GM23338 (cell line): ENCODE data around the gene NAA80. TPM values are rescaled to one million over a fixed set of nuclear protein-coding genes. Genes with fewer than 3 reads are reported as not detected.

Experiments used
- ATAC-seq: fragments of 200-7000 bp; cut with Tn5 transposase; 3 replicates; pipeline ENCODE4 v1.9.1; 2020
- DNase-seq: peaks from one replicate; pipeline ENCODE4 v3.0.0-alpha.2; 2015; ENCODE audit warnings: low spot score
- H2AFZ ChIP-seq: fragments of 200-600 bp; sonication (generic); 2 replicates; pipeline ENCODE4 v1.8.0; 2016; ENCODE audit warnings: antibody characterized with exemption, mild to moderate bottlenecking, moderate library complexity
- H3F3A ChIP-seq: fragments of 200-600 bp; sonication (generic); replicated peaks from 2 replicates; pipeline ENCODE4 v1.8.0; 2017; ENCODE audit warnings: antibody characterized with exemption, mixed run types, low read depth
- H3K27ac ChIP-seq: fragments of 200-600 bp; sonication (generic); 2 replicates; pipeline ENCODE4 v1.6.1; 2016; ENCODE audit warnings: low read depth
- H3K27me3 ChIP-seq: fragments of 200-600 bp; sonication (generic); 2 replicates; pipeline ENCODE4 v1.8.0; 2016; ENCODE audit warnings: mild to moderate bottlenecking, mixed run types, moderate library complexity; ENCODE audit not compliant: insufficient read depth
- H3K36me3 ChIP-seq: fragments of 200-600 bp; sonication (generic); 2 replicates; pipeline ENCODE4 v1.8.0; 2016; ENCODE audit warnings: mild to moderate bottlenecking; ENCODE audit not compliant: insufficient read depth
- H3K4me1 ChIP-seq: fragments of 200-600 bp; sonication (generic); 2 replicates; pipeline ENCODE4 v1.8.0; 2016; ENCODE audit warnings: mild to moderate bottlenecking, moderate library complexity; ENCODE audit not compliant: insufficient read depth
- H3K4me2 ChIP-seq: fragments of 200-600 bp; sonication (generic); 2 replicates; pipeline ENCODE4 v1.7.1; 2017; ENCODE audit warnings: mixed run types
- H3K4me3 ChIP-seq: fragments of 200-600 bp; sonication (generic); 2 replicates; pipeline ENCODE4 v1.6.1; 2016; ENCODE audit warnings: mixed run types
- H3K79me2 ChIP-seq: fragments of 200-600 bp; sonication (generic); replicated peaks from 2 replicates; pipeline ENCODE4 v1.8.0; 2017; ENCODE audit warnings: mild to moderate bottlenecking; ENCODE audit not compliant: insufficient read depth
- H3K9me2 ChIP-seq: fragments of 200-600 bp; sonication (generic); 2 replicates; pipeline ENCODE4 v1.8.0; 2017; ENCODE audit not compliant: insufficient read depth
- H4K20me1 ChIP-seq: fragments of 200-600 bp; sonication (generic); replicated peaks from 2 replicates; pipeline ENCODE4 v1.8.0; 2017; ENCODE audit warnings: mild to moderate bottlenecking; ENCODE audit not compliant: insufficient read depth
- H3K27ac Mint-ChIP-seq: 2 replicates; pipeline ENCODE4 v1.8.0; 2020; ENCODE audit warnings: inconsistent platforms, mild to moderate bottlenecking, moderate library complexity, mixed read lengths
- H3K27me3 Mint-ChIP-seq: 3 replicates; pipeline ENCODE4 v1.8.0; 2022; ENCODE audit warnings: low read depth, mild to moderate bottlenecking, moderate library complexity, mixed read lengths, inconsistent platforms; ENCODE audit not compliant: insufficient read depth, poor library complexity
- H3K36me3 Mint-ChIP-seq: 3 replicates; pipeline ENCODE4 v1.8.0; 2021; ENCODE audit warnings: low read depth, mild to moderate bottlenecking, inconsistent platforms, moderate library complexity, mixed read lengths
- H3K4me1 Mint-ChIP-seq: 3 replicates; pipeline ENCODE4 v1.8.0; 2020; ENCODE audit warnings: mild to moderate bottlenecking, inconsistent platforms, mixed read lengths
- H3K4me3 Mint-ChIP-seq: 3 replicates; pipeline ENCODE4 v1.8.0; 2021; ENCODE audit warnings: moderate library complexity, mild to moderate bottlenecking, inconsistent platforms, mixed read lengths
- H3K9me3 Mint-ChIP-seq: 3 replicates; pipeline ENCODE4 v1.8.0; 2020; ENCODE audit warnings: moderate library complexity, mild to moderate bottlenecking, inconsistent platforms, mixed read lengths
- CREB1 ChIP-seq: fragments of 250-450 bp; sonication (Bioruptor Pico); IDR thresholded peaks from 2 replicates; pipeline ENCODE4 v1.5.0; 2020; ENCODE audit warnings: low read depth, mild to moderate bottlenecking, moderate library complexity
- EZH2 ChIP-seq: fragments of 200-600 bp; sonication (generic); IDR thresholded peaks from one replicate; pipeline ENCODE4 v1.8.0; 2017; ENCODE audit warnings: antibody characterized with exemption, mild to moderate bottlenecking, low read depth; ENCODE audit not compliant: unreplicated experiment
- EZH2phosphoT487 ChIP-seq: fragments of 200-600 bp; sonication (generic); IDR thresholded peaks from one replicate; pipeline ENCODE4 v1.8.1; 2018; ENCODE audit warnings: antibody characterized with exemption; ENCODE audit not compliant: unreplicated experiment
- JUNB ChIP-seq: IDR thresholded peaks from one replicate; pipeline ENCODE4 v1.6.1; 2016; ENCODE audit warnings: antibody characterized with exemption; ENCODE audit not compliant: unreplicated experiment
- NANOG ChIP-seq: IDR thresholded peaks from 2 replicates; pipeline ENCODE4 v1.6.1; 2016; ENCODE audit warnings: antibody characterized with exemption, borderline replicate concordance
- POLR2AphosphoS5 ChIP-seq: IDR thresholded peaks from 2 replicates; pipeline ENCODE4 v1.6.1; 2016; ENCODE audit warnings: antibody characterized with exemption, low read depth
- STAT1 ChIP-seq: IDR thresholded peaks from one replicate; pipeline ENCODE4 v1.6.1; 2016; ENCODE audit warnings: antibody characterized with exemption; ENCODE audit not compliant: unreplicated experiment
- ZNF114 ChIP-seq: fragments of 250-450 bp; sonication (Bioruptor Pico); IDR thresholded peaks from 2 replicates; pipeline ENCODE4 v1.5.0; 2020; ENCODE audit warnings: mild to moderate bottlenecking, moderate library complexity
- ZNF331 ChIP-seq: fragments of 250-450 bp; sonication (Bioruptor Pico); IDR thresholded peaks from 2 replicates; pipeline ENCODE4 v1.5.0; 2020; ENCODE audit warnings: low read depth, mild to moderate bottlenecking, moderate library complexity
- polyA plus RNA-seq: library from polyadenylated mRNA; unstranded; fragments of >200 nt; fragmentation: Nextera tagmentation; extraction: Ambion mirVana; gene quantifications from 2 replicates; pipeline ENCODE4 v1.2.1, GENCODE V29; 2016
- total RNA-seq: library from RNA; depleted of rRNA; stranded (reverse); fragments of >200 nt; shearing (Covaris generic); gene quantifications from 2 replicates; pipeline ENCODE4 v1.2.3, GENCODE V29; 2014
- TF ChIP-seq, protein P1 (sequence below): IDR thresholded peaks from one replicate; pipeline ENCODE4 v1.6.1; 2018; ENCODE audit warnings: antibody characterized with exemption; ENCODE audit not compliant: unreplicated experiment
- TF ChIP-seq, protein P2 (sequence below): IDR thresholded peaks from 2 replicates; pipeline ENCODE4 v1.6.1; 2016; ENCODE audit warnings: antibody characterized with exemption
- TF ChIP-seq, protein P3 (sequence below): fragments of 250-450 bp; sonication (Bioruptor Pico); IDR thresholded peaks from 2 replicates; pipeline ENCODE4 v1.5.0; 2020; ENCODE audit warnings: mild to moderate bottlenecking, moderate library complexity
- TF ChIP-seq, protein P4 (sequence below), 2 experiments: fragments of 200-600 bp in 1 of 2; sonication (generic) in 1 of 2; conservative IDR thresholded peaks; 2 replicates each; pipeline versions ENCODE4 v1.5.1 to v1.6.1; 2016 to 2017; ENCODE audit warnings: antibody characterized with exemption in 2 of 2, low read depth in 2 of 2, mild to moderate bottlenecking in 2 of 2, moderate library complexity in 1 of 2

Gene NAA80
- total and polyA plus RNA-seq, 2 experiments from 2014 or later, result 12.1 to 16.7 TPM

DNA sequence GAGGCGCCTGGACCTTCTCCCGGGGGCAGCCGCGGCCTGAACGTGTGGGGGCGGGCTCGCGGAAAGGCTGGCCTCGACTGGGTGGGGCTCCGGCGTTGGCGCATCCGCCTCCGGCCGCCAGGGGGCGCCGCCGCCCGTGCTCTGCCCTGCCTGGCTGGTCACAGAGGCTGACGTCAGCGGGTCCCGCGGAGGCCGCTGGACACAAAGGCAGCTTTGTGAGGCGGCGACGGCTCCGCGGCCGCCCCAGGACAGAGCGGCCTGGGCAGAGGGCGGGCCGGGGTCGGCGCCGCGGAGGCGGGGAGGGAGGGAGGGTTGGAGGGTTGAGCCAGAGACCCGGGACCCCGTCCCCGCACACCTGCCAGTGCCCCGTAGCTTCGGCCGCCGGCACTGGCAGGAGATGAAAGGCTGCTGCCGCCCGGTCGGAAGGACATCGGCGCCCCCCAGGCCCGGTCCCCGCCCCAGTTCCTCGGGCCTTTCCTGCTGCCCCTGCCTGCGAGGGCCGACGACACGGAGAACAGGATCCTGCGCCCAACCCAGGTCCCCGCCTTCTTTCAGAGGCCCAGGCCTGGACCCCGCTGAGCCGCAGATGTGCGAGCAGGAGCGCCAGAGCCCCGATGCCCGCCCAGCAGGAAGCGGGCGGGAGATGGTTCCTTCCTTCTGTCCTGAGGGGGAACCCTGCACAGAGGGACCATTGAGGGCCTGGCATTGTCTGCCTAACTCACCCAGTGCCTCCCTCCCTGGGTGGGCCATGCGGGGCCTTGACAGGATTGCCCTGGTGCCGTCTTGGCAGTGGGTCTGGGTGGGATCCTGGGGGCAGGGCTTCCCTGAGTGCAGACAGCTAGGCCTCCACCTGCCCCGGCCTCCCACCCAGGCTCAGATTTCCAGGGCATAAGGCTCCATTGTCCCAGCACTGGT is 38.9 kb downstream of the NAA80 start:
- H3K36me3 ChIP-seq, result peaks cover 14% of the 10 kb centered on the region
- H3F3A ChIP-seq, result peaks cover 30% of the 10 kb centered on the region
- TF ChIP-seq, protein P1, sequence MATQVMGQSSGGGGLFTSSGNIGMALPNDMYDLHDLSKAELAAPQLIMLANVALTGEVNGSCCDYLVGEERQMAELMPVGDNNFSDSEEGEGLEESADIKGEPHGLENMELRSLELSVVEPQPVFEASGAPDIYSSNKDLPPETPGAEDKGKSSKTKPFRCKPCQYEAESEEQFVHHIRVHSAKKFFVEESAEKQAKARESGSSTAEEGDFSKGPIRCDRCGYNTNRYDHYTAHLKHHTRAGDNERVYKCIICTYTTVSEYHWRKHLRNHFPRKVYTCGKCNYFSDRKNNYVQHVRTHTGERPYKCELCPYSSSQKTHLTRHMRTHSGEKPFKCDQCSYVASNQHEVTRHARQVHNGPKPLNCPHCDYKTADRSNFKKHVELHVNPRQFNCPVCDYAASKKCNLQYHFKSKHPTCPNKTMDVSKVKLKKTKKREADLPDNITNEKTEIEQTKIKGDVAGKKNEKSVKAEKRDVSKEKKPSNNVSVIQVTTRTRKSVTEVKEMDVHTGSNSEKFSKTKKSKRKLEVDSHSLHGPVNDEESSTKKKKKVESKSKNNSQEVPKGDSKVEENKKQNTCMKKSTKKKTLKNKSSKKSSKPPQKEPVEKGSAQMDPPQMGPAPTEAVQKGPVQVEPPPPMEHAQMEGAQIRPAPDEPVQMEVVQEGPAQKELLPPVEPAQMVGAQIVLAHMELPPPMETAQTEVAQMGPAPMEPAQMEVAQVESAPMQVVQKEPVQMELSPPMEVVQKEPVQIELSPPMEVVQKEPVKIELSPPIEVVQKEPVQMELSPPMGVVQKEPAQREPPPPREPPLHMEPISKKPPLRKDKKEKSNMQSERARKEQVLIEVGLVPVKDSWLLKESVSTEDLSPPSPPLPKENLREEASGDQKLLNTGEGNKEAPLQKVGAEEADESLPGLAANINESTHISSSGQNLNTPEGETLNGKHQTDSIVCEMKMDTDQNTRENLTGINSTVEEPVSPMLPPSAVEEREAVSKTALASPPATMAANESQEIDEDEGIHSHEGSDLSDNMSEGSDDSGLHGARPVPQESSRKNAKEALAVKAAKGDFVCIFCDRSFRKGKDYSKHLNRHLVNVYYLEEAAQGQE, result peak; percentile 10
- TF ChIP-seq, protein P2, sequence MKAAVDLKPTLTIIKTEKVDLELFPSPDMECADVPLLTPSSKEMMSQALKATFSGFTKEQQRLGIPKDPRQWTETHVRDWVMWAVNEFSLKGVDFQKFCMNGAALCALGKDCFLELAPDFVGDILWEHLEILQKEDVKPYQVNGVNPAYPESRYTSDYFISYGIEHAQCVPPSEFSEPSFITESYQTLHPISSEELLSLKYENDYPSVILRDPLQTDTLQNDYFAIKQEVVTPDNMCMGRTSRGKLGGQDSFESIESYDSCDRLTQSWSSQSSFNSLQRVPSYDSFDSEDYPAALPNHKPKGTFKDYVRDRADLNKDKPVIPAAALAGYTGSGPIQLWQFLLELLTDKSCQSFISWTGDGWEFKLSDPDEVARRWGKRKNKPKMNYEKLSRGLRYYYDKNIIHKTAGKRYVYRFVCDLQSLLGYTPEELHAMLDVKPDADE, result no peak
- TF ChIP-seq ZNF331 (CRISPR knock-in tag), result no peak
- TF ChIP-seq EZH2phosphoT487, result no peak
- TF ChIP-seq ZNF114 (CRISPR knock-in tag), result no peak
- no peak for TF ChIP-seq JUNB
- peak; percentile 91 for TF ChIP-seq CREB1 (CRISPR knock-in tag)
- TF ChIP-seq POLR2AphosphoS5, result peak; percentile 61; the same call in 1 of the 2 replicates
- TF ChIP-seq, protein P3, sequence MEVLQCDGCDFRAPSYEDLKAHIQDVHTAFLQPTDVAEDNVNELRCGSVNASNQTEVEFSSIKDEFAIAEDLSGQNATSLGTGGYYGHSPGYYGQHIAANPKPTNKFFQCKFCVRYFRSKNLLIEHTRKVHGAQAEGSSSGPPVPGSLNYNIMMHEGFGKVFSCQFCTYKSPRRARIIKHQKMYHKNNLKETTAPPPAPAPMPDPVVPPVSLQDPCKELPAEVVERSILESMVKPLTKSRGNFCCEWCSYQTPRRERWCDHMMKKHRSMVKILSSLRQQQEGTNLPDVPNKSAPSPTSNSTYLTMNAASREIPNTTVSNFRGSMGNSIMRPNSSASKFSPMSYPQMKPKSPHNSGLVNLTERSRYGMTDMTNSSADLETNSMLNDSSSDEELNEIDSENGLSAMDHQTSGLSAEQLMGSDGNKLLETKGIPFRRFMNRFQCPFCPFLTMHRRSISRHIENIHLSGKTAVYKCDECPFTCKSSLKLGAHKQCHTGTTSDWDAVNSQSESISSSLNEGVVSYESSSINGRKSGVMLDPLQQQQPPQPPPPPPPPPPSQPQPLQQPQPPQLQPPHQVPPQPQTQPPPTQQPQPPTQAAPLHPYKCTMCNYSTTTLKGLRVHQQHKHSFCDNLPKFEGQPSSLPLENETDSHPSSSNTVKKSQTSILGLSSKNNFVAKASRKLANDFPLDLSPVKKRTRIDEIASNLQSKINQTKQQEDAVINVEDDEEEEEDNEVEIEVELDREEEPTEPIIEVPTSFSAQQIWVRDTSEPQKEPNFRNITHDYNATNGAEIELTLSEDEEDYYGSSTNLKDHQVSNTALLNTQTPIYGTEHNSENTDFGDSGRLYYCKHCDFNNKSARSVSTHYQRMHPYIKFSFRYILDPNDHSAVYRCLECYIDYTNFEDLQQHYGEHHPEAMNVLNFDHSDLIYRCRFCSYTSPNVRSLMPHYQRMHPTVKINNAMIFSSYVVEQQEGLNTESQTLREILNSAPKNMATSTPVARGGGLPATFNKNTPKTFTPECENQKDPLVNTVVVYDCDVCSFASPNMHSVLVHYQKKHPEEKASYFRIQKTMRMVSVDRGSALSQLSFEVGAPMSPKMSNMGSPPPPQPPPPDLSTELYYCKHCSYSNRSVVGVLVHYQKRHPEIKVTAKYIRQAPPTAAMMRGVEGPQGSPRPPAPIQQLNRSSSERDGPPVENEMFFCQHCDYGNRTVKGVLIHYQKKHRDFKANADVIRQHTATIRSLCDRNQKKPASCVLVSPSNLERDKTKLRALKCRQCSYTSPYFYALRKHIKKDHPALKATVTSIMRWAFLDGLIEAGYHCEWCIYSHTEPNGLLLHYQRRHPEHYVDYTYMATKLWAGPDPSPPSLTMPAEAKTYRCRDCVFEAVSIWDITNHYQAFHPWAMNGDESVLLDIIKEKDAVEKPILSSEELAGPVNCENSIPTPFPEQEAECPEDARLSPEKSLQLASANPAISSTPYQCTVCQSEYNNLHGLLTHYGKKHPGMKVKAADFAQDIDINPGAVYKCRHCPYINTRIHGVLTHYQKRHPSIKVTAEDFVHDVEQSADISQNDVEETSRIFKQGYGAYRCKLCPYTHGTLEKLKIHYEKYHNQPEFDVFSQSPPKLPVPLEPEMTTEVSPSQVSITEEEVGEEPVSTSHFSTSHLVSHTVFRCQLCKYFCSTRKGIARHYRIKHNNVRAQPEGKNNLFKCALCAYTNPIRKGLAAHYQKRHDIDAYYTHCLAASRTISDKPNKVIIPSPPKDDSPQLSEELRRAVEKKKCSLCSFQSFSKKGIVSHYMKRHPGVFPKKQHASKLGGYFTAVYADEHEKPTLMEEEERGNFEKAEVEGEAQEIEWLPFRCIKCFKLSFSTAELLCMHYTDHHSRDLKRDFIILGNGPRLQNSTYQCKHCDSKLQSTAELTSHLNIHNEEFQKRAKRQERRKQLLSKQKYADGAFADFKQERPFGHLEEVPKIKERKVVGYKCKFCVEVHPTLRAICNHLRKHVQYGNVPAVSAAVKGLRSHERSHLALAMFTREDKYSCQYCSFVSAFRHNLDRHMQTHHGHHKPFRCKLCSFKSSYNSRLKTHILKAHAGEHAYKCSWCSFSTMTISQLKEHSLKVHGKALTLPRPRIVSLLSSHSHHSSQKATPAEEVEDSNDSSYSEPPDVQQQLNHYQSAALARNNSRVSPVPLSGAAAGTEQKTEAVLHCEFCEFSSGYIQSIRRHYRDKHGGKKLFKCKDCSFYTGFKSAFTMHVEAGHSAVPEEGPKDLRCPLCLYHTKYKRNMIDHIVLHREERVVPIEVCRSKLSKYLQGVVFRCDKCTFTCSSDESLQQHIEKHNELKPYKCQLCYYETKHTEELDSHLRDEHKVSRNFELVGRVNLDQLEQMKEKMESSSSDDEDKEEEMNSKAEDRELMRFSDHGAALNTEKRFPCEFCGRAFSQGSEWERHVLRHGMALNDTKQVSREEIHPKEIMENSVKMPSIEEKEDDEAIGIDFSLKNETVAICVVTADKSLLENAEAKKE (CRISPR knock-in tag), result no peak
- no peak for TF ChIP-seq EZH2
- TF ChIP-seq STAT1, result no peak
- no peak for TF ChIP-seq NANOG
- TF ChIP-seq, protein P4, sequence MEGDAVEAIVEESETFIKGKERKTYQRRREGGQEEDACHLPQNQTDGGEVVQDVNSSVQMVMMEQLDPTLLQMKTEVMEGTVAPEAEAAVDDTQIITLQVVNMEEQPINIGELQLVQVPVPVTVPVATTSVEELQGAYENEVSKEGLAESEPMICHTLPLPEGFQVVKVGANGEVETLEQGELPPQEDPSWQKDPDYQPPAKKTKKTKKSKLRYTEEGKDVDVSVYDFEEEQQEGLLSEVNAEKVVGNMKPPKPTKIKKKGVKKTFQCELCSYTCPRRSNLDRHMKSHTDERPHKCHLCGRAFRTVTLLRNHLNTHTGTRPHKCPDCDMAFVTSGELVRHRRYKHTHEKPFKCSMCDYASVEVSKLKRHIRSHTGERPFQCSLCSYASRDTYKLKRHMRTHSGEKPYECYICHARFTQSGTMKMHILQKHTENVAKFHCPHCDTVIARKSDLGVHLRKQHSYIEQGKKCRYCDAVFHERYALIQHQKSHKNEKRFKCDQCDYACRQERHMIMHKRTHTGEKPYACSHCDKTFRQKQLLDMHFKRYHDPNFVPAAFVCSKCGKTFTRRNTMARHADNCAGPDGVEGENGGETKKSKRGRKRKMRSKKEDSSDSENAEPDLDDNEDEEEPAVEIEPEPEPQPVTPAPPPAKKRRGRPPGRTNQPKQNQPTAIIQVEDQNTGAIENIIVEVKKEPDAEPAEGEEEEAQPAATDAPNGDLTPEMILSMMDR (conservative IDR thresholded peaks at IDR 0.05; ENCODE audit: low read depth in 2 of 2), result peak; percentile 71 to 99

More for the DNA sequence above, 38.9 kb downstream of the NAA80 start:
- ATAC-seq, result peak; percentile 57
- no peaks in the 10 kb centered on the region; the same call in 1 of the 2 replicates for H4K20me1 ChIP-seq
- peaks cover 26% of the 10 kb centered on the region for H3K4me1 ChIP-seq
- no peaks in the 10 kb centered on the region for H3K9me2 ChIP-seq
- peak overlapping the region; percentile 70 for H3K4me3 Mint-ChIP-seq
- peak overlapping the region; percentile 77 for H3K4me3 ChIP-seq
- peaks cover 37% of the 10 kb centered on the region for H3K36me3 Mint-ChIP-seq
- H3K27ac ChIP-seq, result peak overlapping the region; percentile 94
- H3K4me1 Mint-ChIP-seq, result peaks cover 39% of the 10 kb centered on the region
- no peaks in the 10 kb centered on the region for H3K79me2 ChIP-seq
- DNase-seq, result peak; percentile 93
- H2AFZ ChIP-seq, result no peak overlapping the region
- no peaks in the 10 kb centered on the region for H3K27me3 ChIP-seq
- H3K9me3 Mint-ChIP-seq, result no peaks in the 10 kb centered on the region
- peaks cover 26% of the 10 kb centered on the region for H3K27me3 Mint-ChIP-seq
- peak overlapping the region; percentile 83 for H3K4me2 ChIP-seq
- no peak overlapping the region for H3K27ac Mint-ChIP-seq
